Transverse colon (tissue), 3 donors: Measurements from ENCODE around the gene TXLNG.

Experiments used
- POLR2A ChIP-seq: fragments of 450-650 bp; IDR thresholded peaks from one replicate; pipeline ENCODE4 v1.6.1; 2016; ENCODE audit warnings: antibody characterized with exemption, mild to moderate bottlenecking, moderate library complexity
- TF ChIP-seq, protein P1 (sequence below), 5 experiments: fragments of 200-600 bp in 3 of 5; fragments of 450-650 bp in 2 of 5; sonication (generic) in 3 of 5; IDR thresholded peaks; 1 replicate in 2 of 5; 2 replicates in 3 of 5; pipeline ENCODE4 v1.5.1; 2016 to 2017; ENCODE audit warnings: antibody characterized with exemption in 5 of 5, inconsistent platforms in 3 of 5, mild to moderate bottlenecking in 2 of 5, moderate library complexity in 1 of 5

DNA sequence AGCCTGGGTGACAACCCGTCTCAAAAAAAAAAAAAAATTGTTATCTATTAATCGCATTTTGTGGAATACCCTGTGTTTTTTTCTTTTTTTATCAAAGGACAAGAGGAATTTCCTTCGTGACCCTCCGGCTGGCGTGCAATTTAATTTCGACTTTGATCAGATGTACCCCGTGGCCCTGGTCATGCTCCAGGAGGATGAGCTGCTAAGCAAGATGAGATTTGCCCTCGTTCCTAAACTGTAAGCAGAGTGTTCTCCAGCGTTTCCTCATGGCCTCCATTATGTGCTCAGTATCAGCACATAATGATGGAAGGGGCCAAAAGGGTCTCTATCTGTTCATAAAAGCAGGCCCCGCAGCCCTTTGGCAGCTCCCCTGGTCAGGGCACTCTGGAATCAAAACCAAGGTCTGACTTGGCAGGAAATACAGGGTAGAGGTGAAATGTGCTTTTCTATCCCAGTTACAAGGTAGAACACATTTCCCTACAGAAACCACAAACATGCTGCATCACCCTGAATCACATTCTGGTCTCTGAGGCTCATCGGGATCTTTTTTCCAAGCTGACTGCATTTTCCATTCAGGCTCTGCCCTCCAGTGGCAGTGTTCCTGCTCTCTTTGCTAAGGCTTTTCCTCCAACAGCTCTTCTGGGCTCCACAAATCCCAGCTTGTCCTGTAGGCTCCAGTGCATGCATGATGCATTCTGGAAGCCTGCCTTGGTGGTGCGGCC lies 42.5 kb upstream of the TXLNG start:
- TF ChIP-seq, protein P1, sequence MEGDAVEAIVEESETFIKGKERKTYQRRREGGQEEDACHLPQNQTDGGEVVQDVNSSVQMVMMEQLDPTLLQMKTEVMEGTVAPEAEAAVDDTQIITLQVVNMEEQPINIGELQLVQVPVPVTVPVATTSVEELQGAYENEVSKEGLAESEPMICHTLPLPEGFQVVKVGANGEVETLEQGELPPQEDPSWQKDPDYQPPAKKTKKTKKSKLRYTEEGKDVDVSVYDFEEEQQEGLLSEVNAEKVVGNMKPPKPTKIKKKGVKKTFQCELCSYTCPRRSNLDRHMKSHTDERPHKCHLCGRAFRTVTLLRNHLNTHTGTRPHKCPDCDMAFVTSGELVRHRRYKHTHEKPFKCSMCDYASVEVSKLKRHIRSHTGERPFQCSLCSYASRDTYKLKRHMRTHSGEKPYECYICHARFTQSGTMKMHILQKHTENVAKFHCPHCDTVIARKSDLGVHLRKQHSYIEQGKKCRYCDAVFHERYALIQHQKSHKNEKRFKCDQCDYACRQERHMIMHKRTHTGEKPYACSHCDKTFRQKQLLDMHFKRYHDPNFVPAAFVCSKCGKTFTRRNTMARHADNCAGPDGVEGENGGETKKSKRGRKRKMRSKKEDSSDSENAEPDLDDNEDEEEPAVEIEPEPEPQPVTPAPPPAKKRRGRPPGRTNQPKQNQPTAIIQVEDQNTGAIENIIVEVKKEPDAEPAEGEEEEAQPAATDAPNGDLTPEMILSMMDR (IDR thresholded peaks at IDR 0.05): no peak
- TF ChIP-seq POLR2A: no peak
